HCT116 (cell line): ENCODE results near the gene TRAPPC4.

Source experiments
- ATF3 ChIP-seq: IDR thresholded peaks from 2 replicates; pipeline ENCODE4 v1.6.1; 2012
- EZH2 ChIP-seq: fragments of 200-600 bp; sonication (generic); IDR thresholded peaks from 2 replicates; pipeline ENCODE4 v1.6.1; 2017; ENCODE audit warnings: antibody characterized with exemption, mixed run types
- EZH2phosphoT487 ChIP-seq: fragments of 200-600 bp; IDR thresholded peaks from 2 replicates; pipeline ENCODE4 v1.6.1; 2018; ENCODE audit warnings: antibody characterized with exemption, borderline replicate concordance
- POLR2A ChIP-seq: IDR thresholded peaks from 2 replicates; pipeline ENCODE4 v1.7.0; 2011; ENCODE audit warnings: borderline replicate concordance; ENCODE audit not compliant: insufficient read depth, insufficient read length; ENCODE audit errors: extremely low read depth
- POLR2AphosphoS5 ChIP-seq: IDR thresholded peaks from 2 replicates; pipeline ENCODE4 v1.6.1; 2011; ENCODE audit warnings: mild to moderate bottlenecking, low read depth, low read length, moderate library complexity
- TF ChIP-seq, protein P1 (sequence below), 3 experiments: fragments of 200-600 bp in 1 of 3; sonication (generic) in 1 of 3; IDR thresholded peaks in 2 of 3; conservative IDR thresholded peaks in 1 of 3; 2 replicates each; pipeline ENCODE4 v1.5.1; 2012 to 2017; ENCODE audit warnings: low read depth in 2 of 3, low read length in 2 of 3, antibody characterized with exemption in 1 of 3, borderline replicate concordance in 1 of 3, control low read depth in 1 of 3, mild to moderate bottlenecking in 1 of 3, mixed read lengths in 1 of 3, mixed run types in 1 of 3, moderate library complexity in 1 of 3; ENCODE audit not compliant: insufficient read depth in 1 of 3

DNA sequence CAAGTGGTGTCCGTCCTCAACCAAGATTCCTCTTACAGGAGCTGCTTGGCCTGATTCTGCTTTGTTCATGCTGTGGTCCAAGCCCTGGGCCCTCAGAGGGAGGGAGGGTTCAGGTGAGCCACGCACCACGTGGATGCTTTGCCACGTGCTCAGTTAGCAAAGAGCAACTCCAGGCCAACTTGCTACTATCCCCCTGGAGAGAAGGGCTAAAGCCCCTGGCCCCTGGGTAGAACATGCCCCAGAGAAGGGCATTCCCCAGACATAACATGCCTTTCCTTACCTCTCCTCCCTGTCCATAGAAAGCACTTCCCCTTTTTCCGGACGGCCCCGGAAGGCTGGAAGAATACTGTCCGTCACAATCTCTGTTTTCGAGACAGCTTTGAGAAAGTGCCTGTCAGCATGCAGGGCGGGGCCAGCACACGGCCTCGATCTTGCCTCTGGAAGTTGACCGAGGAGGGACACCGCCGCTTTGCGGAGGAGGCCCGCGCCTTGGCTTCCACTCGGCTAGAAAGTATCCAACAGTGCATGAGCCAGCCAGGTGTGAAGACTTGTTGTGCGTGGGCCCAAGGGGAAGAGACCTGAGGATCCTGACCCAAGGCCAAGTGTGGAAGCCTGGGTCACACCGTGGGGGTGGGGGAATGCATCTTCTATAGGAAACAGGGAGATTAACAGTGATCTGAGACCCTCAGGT lies 38.2 kb upstream of the TRAPPC4 start:
- TF ChIP-seq, protein P1, sequence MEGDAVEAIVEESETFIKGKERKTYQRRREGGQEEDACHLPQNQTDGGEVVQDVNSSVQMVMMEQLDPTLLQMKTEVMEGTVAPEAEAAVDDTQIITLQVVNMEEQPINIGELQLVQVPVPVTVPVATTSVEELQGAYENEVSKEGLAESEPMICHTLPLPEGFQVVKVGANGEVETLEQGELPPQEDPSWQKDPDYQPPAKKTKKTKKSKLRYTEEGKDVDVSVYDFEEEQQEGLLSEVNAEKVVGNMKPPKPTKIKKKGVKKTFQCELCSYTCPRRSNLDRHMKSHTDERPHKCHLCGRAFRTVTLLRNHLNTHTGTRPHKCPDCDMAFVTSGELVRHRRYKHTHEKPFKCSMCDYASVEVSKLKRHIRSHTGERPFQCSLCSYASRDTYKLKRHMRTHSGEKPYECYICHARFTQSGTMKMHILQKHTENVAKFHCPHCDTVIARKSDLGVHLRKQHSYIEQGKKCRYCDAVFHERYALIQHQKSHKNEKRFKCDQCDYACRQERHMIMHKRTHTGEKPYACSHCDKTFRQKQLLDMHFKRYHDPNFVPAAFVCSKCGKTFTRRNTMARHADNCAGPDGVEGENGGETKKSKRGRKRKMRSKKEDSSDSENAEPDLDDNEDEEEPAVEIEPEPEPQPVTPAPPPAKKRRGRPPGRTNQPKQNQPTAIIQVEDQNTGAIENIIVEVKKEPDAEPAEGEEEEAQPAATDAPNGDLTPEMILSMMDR (IDR thresholded peaks at IDR 0.05 in 2 of 3, conservative IDR thresholded peaks at IDR 0.05 in 1 of 3; ENCODE audit: borderline replicate concordance in 1 of 3, insufficient read depth in 1 of 3, low read depth in 2 of 3, low read length in 2 of 3): no peak
- no peak for TF ChIP-seq EZH2
- no peak for TF ChIP-seq POLR2A
- no peak for TF ChIP-seq ATF3
- TF ChIP-seq EZH2phosphoT487: no peak
- no peak for TF ChIP-seq POLR2AphosphoS5
